Measurements from ENCODE around the gene CCND2. TPM values are rescaled to one million over a fixed set of nuclear protein-coding genes. Genes with fewer than 3 reads are reported as not detected.
A peak's percentile ranks its signal among the peaks of the same experiment; 100 is the strongest.

CCND2 gene
- total RNA-seq (2012; rRNA removed), result 123 and 147 TPM in 2 replicates

GRCh38 chr12:4273652-4274395 is at the start of gene CCND2:
Gene CCND2 (plus strand): TSS chr12:4273762. CDS start chr12:4274041, 279 bp downstream.
- Histone ChIP-seq H3K9me3 (replicated peaks; ENCODE audit: low read length) (no peaks in the 10 kb centered on the region), H3K36me3 (ENCODE audit: insufficient read depth, low read length) (no peaks in the 10 kb centered on the region), H3K4me1 (ENCODE audit: control insufficient read depth, insufficient read depth, low read length) (peaks cover 38% of the 10 kb centered on the region), H3K4me2 (ENCODE audit: low read length) (peak within 1 kb of the TSS; percentile 83), H3K4me3 (ENCODE audit: low read length) (peak within 1 kb of the TSS; percentile 65), H3K27me3 (ENCODE audit: control insufficient read depth, insufficient read depth, low read length) (peaks cover 87% of the 10 kb centered on the region), H3K9ac (ENCODE audit: low read depth, low read length) (peak within 1 kb of the TSS; percentile 3)

GRCh38 chr12:4224206-4224889 is 49.2 kb upstream of the CCND2 start:
- Histone ChIP-seq H3K4me2 (ENCODE audit: low read length) (no peak overlapping the region), H3K36me3 (ENCODE audit: insufficient read depth, low read length) (no peaks in the 10 kb centered on the region), H3K4me3 (ENCODE audit: low read length) (no peak overlapping the region), H3K9ac (ENCODE audit: low read depth, low read length) (no peak overlapping the region), H3K4me1 (ENCODE audit: control insufficient read depth, insufficient read depth, low read length) (no peaks in the 10 kb centered on the region), H3K9me3 (replicated peaks; ENCODE audit: low read length) (no peaks in the 10 kb centered on the region), H3K27me3 (ENCODE audit: control insufficient read depth, insufficient read depth, low read length) (peaks cover 3% of the 10 kb centered on the region)

- peaks cover 3% of the 10 kb centered on the region for H3K27me3 ChIP-seq (ENCODE audit: control insufficient read depth, insufficient read depth, low read length)
- H3K4me1 ChIP-seq (ENCODE audit: control insufficient read depth, insufficient read depth, low read length), result no peaks in the 10 kb centered on the region
- H3K4me3 ChIP-seq (ENCODE audit: low read length), result no peak overlapping the region
- no peaks in the 10 kb centered on the region for H3K36me3 ChIP-seq (ENCODE audit: insufficient read depth, low read length)
- no peaks in the 10 kb centered on the region for H3K9me3 ChIP-seq (replicated peaks; ENCODE audit: low read length)
- H3K9ac ChIP-seq (ENCODE audit: low read depth, low read length), result no peak overlapping the region
- no peak overlapping the region for H3K4me2 ChIP-seq (ENCODE audit: low read length)
Observed at GRCh38 chr12:4225571-4225970, 48.0 kb upstream of the CCND2 start.

GRCh38 chr12:4227046-4227445 is 46.5 kb upstream of the CCND2 start:
- H3K4me3 ChIP-seq (ENCODE audit: low read length), result no peak overlapping the region

GRCh38 chr12:4228122-4228580 is 45.4 kb upstream of the CCND2 start:
- Histone ChIP-seq H3K9me3 (replicated peaks; ENCODE audit: low read length) (no peaks in the 10 kb centered on the region), H3K36me3 (ENCODE audit: insufficient read depth, low read length) (no peaks in the 10 kb centered on the region), H3K4me2 (ENCODE audit: low read length) (no peak overlapping the region), H3K27me3 (ENCODE audit: control insufficient read depth, insufficient read depth, low read length) (peaks cover 3% of the 10 kb centered on the region), H3K4me1 (ENCODE audit: control insufficient read depth, insufficient read depth, low read length) (no peaks in the 10 kb centered on the region), H3K4me3 (ENCODE audit: low read length) (no peak overlapping the region), H3K9ac (ENCODE audit: low read depth, low read length) (no peak overlapping the region)

More at GRCh38 chr12:4227046-4227445, 46.5 kb upstream of the CCND2 start:
- Histone ChIP-seq H3K4me2 (ENCODE audit: low read length) (no peak overlapping the region), H3K36me3 (ENCODE audit: insufficient read depth, low read length) (no peaks in the 10 kb centered on the region), H3K27me3 (ENCODE audit: control insufficient read depth, insufficient read depth, low read length) (peaks cover 3% of the 10 kb centered on the region), H3K9me3 (replicated peaks; ENCODE audit: low read length) (no peaks in the 10 kb centered on the region), H3K4me1 (ENCODE audit: control insufficient read depth, insufficient read depth, low read length) (no peaks in the 10 kb centered on the region), H3K9ac (ENCODE audit: low read depth, low read length) (no peak overlapping the region)

GRCh38 chr12:4230526-4230925 is 43.0 kb upstream of the CCND2 start:
- Histone ChIP-seq H3K4me2 (ENCODE audit: low read length) (no peak overlapping the region), H3K4me3 (ENCODE audit: low read length) (no peak overlapping the region), H3K9me3 (replicated peaks; ENCODE audit: low read length) (no peaks in the 10 kb centered on the region), H3K9ac (ENCODE audit: low read depth, low read length) (no peak overlapping the region), H3K27me3 (ENCODE audit: control insufficient read depth, insufficient read depth, low read length) (no peaks in the 10 kb centered on the region), H3K4me1 (ENCODE audit: control insufficient read depth, insufficient read depth, low read length) (no peaks in the 10 kb centered on the region), H3K36me3 (ENCODE audit: insufficient read depth, low read length) (no peaks in the 10 kb centered on the region)

GRCh38 chr12:4238577-4238976 is 35.0 kb upstream of the CCND2 start:
- Histone ChIP-seq H3K9ac (ENCODE audit: low read depth, low read length) (no peak overlapping the region), H3K4me2 (ENCODE audit: low read length) (no peak overlapping the region), H3K9me3 (replicated peaks; ENCODE audit: low read length) (no peaks in the 10 kb centered on the region), H3K4me1 (ENCODE audit: control insufficient read depth, insufficient read depth, low read length) (no peaks in the 10 kb centered on the region), H3K4me3 (ENCODE audit: low read length) (no peak overlapping the region), H3K36me3 (ENCODE audit: insufficient read depth, low read length) (no peaks in the 10 kb centered on the region), H3K27me3 (ENCODE audit: control insufficient read depth, insufficient read depth, low read length) (no peaks in the 10 kb centered on the region)

GRCh38 chr12:4239746-4240145 is 33.8 kb upstream of the CCND2 start:
- Histone ChIP-seq H3K27me3 (ENCODE audit: control insufficient read depth, insufficient read depth, low read length) (no peaks in the 10 kb centered on the region), H3K4me1 (ENCODE audit: control insufficient read depth, insufficient read depth, low read length) (no peaks in the 10 kb centered on the region), H3K4me3 (ENCODE audit: low read length) (no peak overlapping the region), H3K36me3 (ENCODE audit: insufficient read depth, low read length) (no peaks in the 10 kb centered on the region), H3K9me3 (replicated peaks; ENCODE audit: low read length) (no peaks in the 10 kb centered on the region), H3K9ac (ENCODE audit: low read depth, low read length) (no peak overlapping the region), H3K4me2 (ENCODE audit: low read length) (no peak overlapping the region)

GRCh38 chr12:4240161-4240783 is 33.3 kb upstream of the CCND2 start:
- Histone ChIP-seq H3K36me3 (ENCODE audit: insufficient read depth, low read length) (no peaks in the 10 kb centered on the region), H3K27me3 (ENCODE audit: control insufficient read depth, insufficient read depth, low read length) (no peaks in the 10 kb centered on the region), H3K4me1 (ENCODE audit: control insufficient read depth, insufficient read depth, low read length) (no peaks in the 10 kb centered on the region), H3K9ac (ENCODE audit: low read depth, low read length) (no peak overlapping the region), H3K9me3 (replicated peaks; ENCODE audit: low read length) (no peaks in the 10 kb centered on the region), H3K4me3 (ENCODE audit: low read length) (no peak overlapping the region), H3K4me2 (ENCODE audit: low read length) (no peak overlapping the region)

GRCh38 chr12:4240981-4241380 is 32.6 kb upstream of the CCND2 start:
- no peaks in the 10 kb centered on the region for H3K27me3 ChIP-seq (ENCODE audit: control insufficient read depth, insufficient read depth, low read length)
- no peaks in the 10 kb centered on the region for H3K9me3 ChIP-seq (replicated peaks; ENCODE audit: low read length)
- H3K4me2 ChIP-seq (ENCODE audit: low read length), result no peak overlapping the region
- no peaks in the 10 kb centered on the region for H3K36me3 ChIP-seq (ENCODE audit: insufficient read depth, low read length)
- H3K4me1 ChIP-seq (ENCODE audit: control insufficient read depth, insufficient read depth, low read length), result no peaks in the 10 kb centered on the region
- H3K4me3 ChIP-seq (ENCODE audit: low read length), result no peak overlapping the region
- no peak overlapping the region for H3K9ac ChIP-seq (ENCODE audit: low read depth, low read length)

- no peaks in the 10 kb centered on the region for H3K36me3 ChIP-seq (ENCODE audit: insufficient read depth, low read length)
- H3K4me1 ChIP-seq (ENCODE audit: control insufficient read depth, insufficient read depth, low read length), result no peaks in the 10 kb centered on the region
- H3K9me3 ChIP-seq (replicated peaks; ENCODE audit: low read length), result no peaks in the 10 kb centered on the region
- H3K9ac ChIP-seq (ENCODE audit: low read depth, low read length), result no peak overlapping the region
- no peak overlapping the region for H3K4me3 ChIP-seq (ENCODE audit: low read length)
- no peak overlapping the region for H3K4me2 ChIP-seq (ENCODE audit: low read length)
- H3K27me3 ChIP-seq (ENCODE audit: control insufficient read depth, insufficient read depth, low read length), result no peaks in the 10 kb centered on the region
Observed at GRCh38 chr12:4241592-4241991, 32.0 kb upstream of the CCND2 start.
